PC-9 (cell line): ENCODE data around the gene COQ8A.

Experiments
- EZH2 ChIP-seq: fragments of 200-600 bp; sonication (generic); IDR thresholded peaks from 2 replicates; pipeline ENCODE4 v1.8.0; 2017; ENCODE audit warnings: antibody characterized with exemption, low read depth
- TF ChIP-seq, protein P1 (sequence below): fragments of 200-600 bp; sonication (generic); conservative IDR thresholded peaks from 2 replicates; pipeline ENCODE4 v1.6.1; 2017; ENCODE audit warnings: mixed run types, antibody characterized with exemption, mild to moderate bottlenecking, moderate library complexity

DNA sequence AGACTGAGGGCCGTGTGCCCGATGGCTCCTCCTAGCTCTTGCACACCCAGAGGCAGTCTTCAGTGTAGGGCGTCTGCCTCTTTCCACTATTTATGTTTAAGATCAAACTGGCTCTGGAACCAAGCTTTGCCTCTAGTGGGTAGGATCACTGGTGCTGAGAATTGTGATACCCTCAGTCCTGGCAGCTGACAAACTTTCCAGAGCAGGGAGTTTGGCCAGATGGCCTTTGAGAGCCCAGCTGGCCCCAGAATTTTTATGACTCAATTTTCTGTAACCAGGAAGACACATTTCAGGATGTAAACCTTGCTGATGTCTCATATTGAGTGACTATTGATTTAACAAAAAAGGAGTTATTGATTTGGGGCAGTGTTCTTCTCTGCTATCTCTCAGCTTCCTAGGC, 6.7 kb downstream of the COQ8A start:
- TF ChIP-seq, protein P1, sequence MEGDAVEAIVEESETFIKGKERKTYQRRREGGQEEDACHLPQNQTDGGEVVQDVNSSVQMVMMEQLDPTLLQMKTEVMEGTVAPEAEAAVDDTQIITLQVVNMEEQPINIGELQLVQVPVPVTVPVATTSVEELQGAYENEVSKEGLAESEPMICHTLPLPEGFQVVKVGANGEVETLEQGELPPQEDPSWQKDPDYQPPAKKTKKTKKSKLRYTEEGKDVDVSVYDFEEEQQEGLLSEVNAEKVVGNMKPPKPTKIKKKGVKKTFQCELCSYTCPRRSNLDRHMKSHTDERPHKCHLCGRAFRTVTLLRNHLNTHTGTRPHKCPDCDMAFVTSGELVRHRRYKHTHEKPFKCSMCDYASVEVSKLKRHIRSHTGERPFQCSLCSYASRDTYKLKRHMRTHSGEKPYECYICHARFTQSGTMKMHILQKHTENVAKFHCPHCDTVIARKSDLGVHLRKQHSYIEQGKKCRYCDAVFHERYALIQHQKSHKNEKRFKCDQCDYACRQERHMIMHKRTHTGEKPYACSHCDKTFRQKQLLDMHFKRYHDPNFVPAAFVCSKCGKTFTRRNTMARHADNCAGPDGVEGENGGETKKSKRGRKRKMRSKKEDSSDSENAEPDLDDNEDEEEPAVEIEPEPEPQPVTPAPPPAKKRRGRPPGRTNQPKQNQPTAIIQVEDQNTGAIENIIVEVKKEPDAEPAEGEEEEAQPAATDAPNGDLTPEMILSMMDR = no peak
- TF ChIP-seq EZH2 = no peak
